Measurements from ENCODE around the gene TNRC6B.

DNA sequence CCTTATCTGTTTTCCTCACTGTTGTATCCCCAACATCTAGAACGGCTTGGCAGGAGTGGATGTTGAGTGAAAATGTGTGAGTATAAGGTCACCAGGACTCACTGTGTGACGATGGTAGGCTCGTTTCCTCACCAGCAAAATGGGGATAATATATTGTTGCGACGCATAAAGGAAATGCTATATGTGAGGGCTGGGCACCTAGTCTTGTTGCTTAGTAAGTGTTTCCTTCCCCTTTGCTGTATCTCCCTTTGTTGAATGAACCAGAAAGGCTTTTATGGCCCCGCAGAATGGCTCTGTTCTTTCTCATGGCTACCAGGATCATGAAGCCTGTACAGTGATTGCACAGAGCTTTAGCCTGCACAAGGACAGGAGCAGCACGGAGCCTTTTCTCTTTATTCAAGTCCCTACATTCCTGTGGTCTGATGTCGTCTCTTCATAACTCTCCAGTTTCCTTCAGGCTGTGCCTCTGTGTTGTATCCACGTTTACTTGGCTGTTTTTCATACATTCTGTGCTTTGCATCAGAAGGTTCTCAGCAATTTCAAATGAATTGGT lies 5.4 kb downstream of the TNRC6B start:
- no peak for TF ChIP-seq CTCF (IDR thresholded peaks at IDR 0.05)
- no peak for TF ChIP-seq POLR2A (IDR thresholded peaks at IDR 0.05)
- TF ChIP-seq POLR2AphosphoS5 (IDR thresholded peaks at IDR 0.05) = peak in 1 of 3 donors; percentile 22

Measured in breast epithelium (tissue), 3 donors.